Psoas muscle (tissue), 8 donors: Measurements from ENCODE around the gene TM7SF3. TPM values are rescaled to one million over a fixed set of nuclear protein-coding genes. Genes with fewer than 3 reads are reported as not detected.

Experiments
- ATAC-seq, 4 donors: fragments of 200-7000 bp; cut with Tn5 transposase; one replicate each; pipeline ENCODE4 v1.9.1; 2020; ENCODE audit warnings: moderate library complexity in 3 of 4, mild to moderate bottlenecking in 2 of 4
- DNase-seq, 2 donors: peaks; one replicate each; pipeline ENCODE4 v3.0.0-alpha.2; 2020
- H3K27ac ChIP-seq: fragments of 200-600 bp; one replicate; pipeline ENCODE4 v1.8.0; 2022
- H3K27me3 ChIP-seq, 3 donors: fragments of 200-600 bp in 1 of 3; one replicate each; pipeline versions ENCODE4 v1.6.1 to v1.8.0; 2013 to 2022; ENCODE audit warnings: low read length in 2 of 3, mild to moderate bottlenecking in 2 of 3, moderate library complexity in 1 of 3; ENCODE audit not compliant: insufficient read depth in 3 of 3
- H3K36me3 ChIP-seq, 2 donors: fragments of 200-600 bp in 1 of 2; one replicate each; pipeline versions ENCODE4 v1.6.1 to v1.8.0; 2013 to 2022; ENCODE audit warnings: low read depth in 1 of 2, mild to moderate bottlenecking in 1 of 2, moderate library complexity in 1 of 2; ENCODE audit not compliant: insufficient read depth in 1 of 2
- H3K4me1 ChIP-seq: fragments of 200-600 bp; one replicate; pipeline ENCODE4 v1.8.0; 2022
- H3K4me3 ChIP-seq: fragments of 200-600 bp; one replicate; pipeline ENCODE4 v1.8.0; 2022; ENCODE audit warnings: mild to moderate bottlenecking
- H3K9me3 ChIP-seq: fragments of 200-600 bp; one replicate; pipeline ENCODE4 v1.8.0; 2022
- WGBS, 3 donors: extraction: QIAGEN DNeasy Blood & Tissue Kit; methylation state at CpG; one replicate each; pipeline versions ENCODE4 v1.1.6 to v1.1.7; 2013; 5-methylcytosine and 5-hydroxymethylcytosine counted together
- intact Hi-C, 2 donors: fragments of 100-400 bp; cut with DNase I; formaldehyde crosslinking; loops; one replicate each; pipeline versions ENCODE4 v1.11.0 to v1.14.2; 2022
- polyA plus RNA-seq, 3 donors: library from polyadenylated mRNA; stranded (reverse); fragments of 200-250 nt; gene quantifications; one replicate each; pipeline ENCODE4 v1.2.3, GENCODE V29; 2013
- total RNA-seq, 4 donors: library from RNA; stranded (reverse); fragmentation: NEBNext Ultra II Directional in 2 of 4; extraction: Animal tissue kit (Norgen Biotek cat#: 25700) in 2 of 4; gene quantifications; one replicate each; pipeline versions ENCODE4 v1.2.1 to v1.2.4, GENCODE V29; 2021 to 2023
- TF ChIP-seq, protein P1 (sequence below): fragments of 200-600 bp; IDR thresholded peaks from one replicate; pipeline ENCODE4 v1.8.0; 2022; ENCODE audit warnings: antibody characterized with exemption
- donor health status: healthy with polysubstance abuse.
- donor health status: DM: no; HTN: no; CAD: no; lungs with moderate emphysema.
- donor health status: Bipolar disorder and iron deficiency.
- donor health status: healthy.
- donor health status: DM: yes; HTN: yes; CAD: no.
- donor health status: DM: no; HTN: no; CAD: no.
- donor health status: DM: no; HTN: no; CAD: no.
- donor health status: DM: yes; HTN: yes; CAD: no.

The TM7SF3 gene
- total and polyA plus RNA-seq, 7 donors, result 6.0 to 16.5 (median 12.0) TPM

DNA sequence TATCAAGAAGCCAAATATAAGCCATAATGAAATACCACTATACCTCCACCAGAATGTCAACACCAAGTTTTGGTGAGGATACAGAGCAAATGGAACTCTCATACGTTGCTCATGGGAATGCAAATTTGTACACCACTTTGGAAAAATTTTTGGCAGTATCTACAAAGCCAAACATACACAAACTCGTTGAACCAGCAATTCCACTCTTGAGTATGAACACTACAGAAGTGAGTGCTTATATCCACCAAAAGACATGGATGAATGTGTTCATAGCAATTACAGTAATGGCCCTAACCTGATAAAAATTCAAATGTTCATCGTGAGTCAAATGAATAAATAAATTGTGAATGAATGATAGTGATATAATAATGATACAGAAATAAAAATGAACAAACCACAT, 43.4 kb upstream of the TM7SF3 start:
- TF ChIP-seq, protein P1, sequence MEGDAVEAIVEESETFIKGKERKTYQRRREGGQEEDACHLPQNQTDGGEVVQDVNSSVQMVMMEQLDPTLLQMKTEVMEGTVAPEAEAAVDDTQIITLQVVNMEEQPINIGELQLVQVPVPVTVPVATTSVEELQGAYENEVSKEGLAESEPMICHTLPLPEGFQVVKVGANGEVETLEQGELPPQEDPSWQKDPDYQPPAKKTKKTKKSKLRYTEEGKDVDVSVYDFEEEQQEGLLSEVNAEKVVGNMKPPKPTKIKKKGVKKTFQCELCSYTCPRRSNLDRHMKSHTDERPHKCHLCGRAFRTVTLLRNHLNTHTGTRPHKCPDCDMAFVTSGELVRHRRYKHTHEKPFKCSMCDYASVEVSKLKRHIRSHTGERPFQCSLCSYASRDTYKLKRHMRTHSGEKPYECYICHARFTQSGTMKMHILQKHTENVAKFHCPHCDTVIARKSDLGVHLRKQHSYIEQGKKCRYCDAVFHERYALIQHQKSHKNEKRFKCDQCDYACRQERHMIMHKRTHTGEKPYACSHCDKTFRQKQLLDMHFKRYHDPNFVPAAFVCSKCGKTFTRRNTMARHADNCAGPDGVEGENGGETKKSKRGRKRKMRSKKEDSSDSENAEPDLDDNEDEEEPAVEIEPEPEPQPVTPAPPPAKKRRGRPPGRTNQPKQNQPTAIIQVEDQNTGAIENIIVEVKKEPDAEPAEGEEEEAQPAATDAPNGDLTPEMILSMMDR, result no peak
- DNase-seq (no peak), ATAC-seq (no peak)
- H3K27ac ChIP-seq, result no peak overlapping the region
- no peaks in the 10 kb centered on the region for H3K36me3 ChIP-seq
- H3K27me3 ChIP-seq, result no peaks in the 10 kb centered on the region
- intact Hi-C loops, result no loop called here
- no peaks in the 10 kb centered on the region for H3K4me1 ChIP-seq
- WGBS, 3 donors, result 75 to 85% (median 82%) methylated on average over 3 of the region's 3 CpGs
- H3K4me3 ChIP-seq, result no peak overlapping the region
- H3K9me3 ChIP-seq, result no peaks in the 10 kb centered on the region

DNA sequence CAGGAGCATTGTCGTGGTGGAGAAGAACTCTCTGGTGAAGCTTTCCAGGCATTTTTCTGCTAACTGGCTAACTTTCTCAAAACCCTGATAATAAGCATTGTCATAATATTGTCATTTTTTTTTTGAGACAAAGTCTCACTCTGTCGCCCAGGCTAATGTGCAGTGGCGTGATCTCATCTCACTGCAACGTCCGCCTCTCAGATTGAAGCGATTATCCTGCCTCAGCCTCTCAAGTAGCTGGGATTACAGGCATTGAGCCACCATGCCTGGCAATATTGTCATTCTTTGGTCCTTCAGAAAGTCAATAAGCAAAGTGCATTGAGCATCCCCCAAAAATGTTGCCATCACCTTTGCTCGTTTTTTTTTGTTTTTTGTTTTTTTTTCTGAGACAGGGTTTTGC, 41.8 kb upstream of the TM7SF3 start:
- no peak for DNase-seq
- ATAC-seq, result no peak
- Histone ChIP-seq H3K36me3 (no peaks in the 10 kb centered on the region), H3K4me3 (no peak overlapping the region), H3K27ac (no peak overlapping the region), H3K4me1 (no peaks in the 10 kb centered on the region), H3K9me3 (no peaks in the 10 kb centered on the region), H3K27me3 (no peaks in the 10 kb centered on the region)
- TF ChIP-seq, protein P1, result no peak
- WGBS, 3 donors, result 78 to 87% (median 83%) methylated on average over 7 of the region's 7 CpGs
- intact Hi-C loops, result no loop called here

DNA sequence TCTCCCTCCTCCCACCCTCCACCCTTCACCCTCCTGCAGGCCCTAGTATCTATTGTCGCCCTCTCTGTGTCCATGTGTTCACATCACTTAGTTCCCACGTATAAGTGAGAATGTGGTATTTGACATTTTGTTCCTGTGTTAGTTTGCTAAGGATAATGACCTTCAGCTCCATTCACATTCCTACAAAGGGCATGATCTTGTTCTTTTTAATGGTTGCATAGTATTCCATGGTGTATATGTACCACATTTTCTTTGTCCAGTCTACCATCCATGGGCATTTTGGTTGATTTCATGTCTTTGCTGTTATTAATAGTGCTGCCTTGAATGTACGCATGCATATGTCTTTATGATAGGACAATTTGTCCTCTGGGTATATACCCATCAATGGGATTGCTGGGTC, 38.6 kb upstream of the TM7SF3 start:
- DNase-seq (no peak), ATAC-seq (no peak)
- Histone ChIP-seq H3K9me3 (no peaks in the 10 kb centered on the region), H3K4me1 (no peaks in the 10 kb centered on the region), H3K36me3 (no peaks in the 10 kb centered on the region), H3K4me3 (no peak overlapping the region), H3K27ac (no peak overlapping the region), H3K27me3 (no peaks in the 10 kb centered on the region)
- intact Hi-C loops, result no loop called here
- 96 to 99% (median 98%) methylated on average over 3 of the region's 3 CpGs for WGBS, 3 donors
- TF ChIP-seq, protein P1, result no peak

DNA sequence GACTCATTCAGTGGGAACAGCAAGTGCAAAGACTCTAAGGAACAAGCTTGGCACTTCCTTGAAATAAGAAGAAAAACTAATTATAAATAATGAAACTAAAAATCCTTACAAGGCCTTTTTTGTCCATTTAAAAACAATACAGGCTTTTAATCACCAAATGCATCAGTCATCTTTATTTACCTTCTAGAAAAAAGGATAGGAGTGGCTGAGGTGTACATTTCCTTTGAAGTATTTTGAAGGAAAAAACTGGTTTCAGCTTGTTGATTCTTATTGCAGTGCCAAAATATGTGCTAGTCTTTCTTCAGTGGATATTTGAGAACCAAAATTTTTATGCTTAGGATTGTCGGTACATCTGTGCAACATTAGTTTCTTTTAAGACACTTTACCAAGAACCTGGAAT, 38.0 kb upstream of the TM7SF3 start:
- ATAC-seq (no peak), DNase-seq (no peak)
- H3K36me3 ChIP-seq, result no peaks in the 10 kb centered on the region
- H3K9me3 ChIP-seq, result no peaks in the 10 kb centered on the region
- H3K27ac ChIP-seq, result no peak overlapping the region
- H3K27me3 ChIP-seq, result no peaks in the 10 kb centered on the region
- no peak overlapping the region for H3K4me3 ChIP-seq
- 61 to 82% (median 70%) methylated on average over 1 of the region's 1 CpG for WGBS, 3 donors
- intact Hi-C loops, result no loop called here
- no peaks in the 10 kb centered on the region for H3K4me1 ChIP-seq
- TF ChIP-seq, protein P1, result no peak
